ENCODE results near the gene SLC25A39. TPM values are rescaled to one million over a fixed set of nuclear protein-coding genes. Genes with fewer than 3 reads are reported as not detected.

The SLC25A39 gene
- total RNA-seq, 1 donor from 2014 or later: 172 TPM

- Mint-ChIP-seq H3K36me3 (ENCODE audit: low read depth) (peaks cover 25% of the 10 kb centered on the region), H3K27ac (no peak overlapping the region), H3K4me1 (peaks cover 13% of the 10 kb centered on the region), H3K4me3 (no peak overlapping the region), H3K9me3 (no peaks in the 10 kb centered on the region), H3K27me3 (peaks cover 33% of the 10 kb centered on the region)
- no peak for DNase-seq
- intact Hi-C loops (cut with micrococcal nuclease): no loop called here
These were observed 6.3 kb downstream of the SLC25A39 start for GRCh38 chr17:44318077-44318892.

GRCh38 chr17:44317545-44317944 lies 7.1 kb downstream of the SLC25A39 start:
- H3K27me3 Mint-ChIP-seq: peaks cover 37% of the 10 kb centered on the region
- H3K4me1 Mint-ChIP-seq: peaks cover 10% of the 10 kb centered on the region
- H3K27ac Mint-ChIP-seq: no peak overlapping the region
- H3K4me3 Mint-ChIP-seq: no peak overlapping the region
- H3K9me3 Mint-ChIP-seq: no peaks in the 10 kb centered on the region
- H3K36me3 Mint-ChIP-seq (ENCODE audit: low read depth): peaks cover 25% of the 10 kb centered on the region
- intact Hi-C loops (cut with micrococcal nuclease): no loop called here
- DNase-seq: no peak

GRCh38 chr17:44315760-44316731 lies 8.6 kb downstream of the SLC25A39 start:
- H3K27me3 Mint-ChIP-seq: peaks cover 41% of the 10 kb centered on the region
- intact Hi-C loops (cut with micrococcal nuclease): no loop called here
- DNase-seq: peak; percentile 62
- peaks cover 10% of the 10 kb centered on the region for H3K4me1 Mint-ChIP-seq
- peaks cover 15% of the 10 kb centered on the region for H3K36me3 Mint-ChIP-seq (ENCODE audit: low read depth)
- peak overlapping the region; percentile 81 for H3K4me3 Mint-ChIP-seq
- H3K27ac Mint-ChIP-seq: no peak overlapping the region
- no peaks in the 10 kb centered on the region for H3K9me3 Mint-ChIP-seq

DNA sequence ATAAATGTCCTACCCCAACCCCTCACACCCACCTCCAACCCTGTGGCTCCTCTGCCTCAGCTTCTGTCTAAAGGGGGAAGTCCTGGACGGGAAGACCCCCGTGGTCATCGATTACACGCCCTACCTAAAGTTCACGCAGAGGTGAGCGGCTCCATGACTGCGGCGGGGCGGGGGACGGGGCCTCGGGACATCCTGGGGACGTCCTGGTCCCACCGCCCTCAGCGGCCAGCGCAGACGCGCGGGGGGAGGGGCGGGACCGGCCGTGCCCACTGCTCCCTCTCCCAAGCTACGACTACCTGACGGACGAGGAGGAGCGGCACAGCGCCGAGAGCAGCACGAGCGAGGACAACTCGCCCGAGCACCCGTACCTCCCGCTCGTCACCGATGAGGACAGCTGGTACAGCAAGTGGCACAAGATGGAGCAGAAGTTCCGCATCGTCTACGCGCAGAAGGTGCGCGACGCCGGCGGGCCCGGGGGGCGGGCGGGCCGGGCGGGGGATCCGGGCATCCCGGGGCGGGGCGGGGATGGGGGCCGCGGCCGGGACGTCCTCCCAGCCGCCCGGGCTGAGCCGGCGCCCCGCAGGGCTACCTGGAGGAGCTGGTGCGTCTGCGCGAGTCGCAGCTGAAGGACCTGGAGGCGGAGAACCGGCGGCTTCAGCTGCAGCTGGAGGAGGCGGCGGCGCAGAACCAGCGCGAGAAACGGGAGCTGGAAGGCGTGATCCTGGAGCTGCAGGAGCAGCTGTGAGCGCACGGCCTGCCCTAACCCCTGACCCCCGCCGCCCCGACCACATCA lies 9.6 kb downstream of the SLC25A39 start:
- intact Hi-C loops (cut with micrococcal nuclease): no loop called here
- peaks cover 10% of the 10 kb centered on the region for H3K4me1 Mint-ChIP-seq
- peak overlapping the region; percentile 81 for H3K4me3 Mint-ChIP-seq
- H3K27me3 Mint-ChIP-seq: peaks cover 43% of the 10 kb centered on the region
- H3K27ac Mint-ChIP-seq: no peak overlapping the region
- peaks cover 14% of the 10 kb centered on the region for H3K36me3 Mint-ChIP-seq (ENCODE audit: low read depth)
- DNase-seq: peak; percentile 85
- no peaks in the 10 kb centered on the region for H3K9me3 Mint-ChIP-seq

GRCh38 chr17:44314524-44314868 lies 10.1 kb downstream of the SLC25A39 start:
- peak overlapping the region; percentile 23 for H3K4me3 Mint-ChIP-seq
- no peak for DNase-seq
- intact Hi-C loops (cut with micrococcal nuclease): no loop called here
- peaks cover 12% of the 10 kb centered on the region for H3K36me3 Mint-ChIP-seq (ENCODE audit: low read depth)
- H3K4me1 Mint-ChIP-seq: peaks cover 10% of the 10 kb centered on the region
- no peaks in the 10 kb centered on the region for H3K9me3 Mint-ChIP-seq
- no peak overlapping the region for H3K27ac Mint-ChIP-seq
- peaks cover 47% of the 10 kb centered on the region for H3K27me3 Mint-ChIP-seq

DNA sequence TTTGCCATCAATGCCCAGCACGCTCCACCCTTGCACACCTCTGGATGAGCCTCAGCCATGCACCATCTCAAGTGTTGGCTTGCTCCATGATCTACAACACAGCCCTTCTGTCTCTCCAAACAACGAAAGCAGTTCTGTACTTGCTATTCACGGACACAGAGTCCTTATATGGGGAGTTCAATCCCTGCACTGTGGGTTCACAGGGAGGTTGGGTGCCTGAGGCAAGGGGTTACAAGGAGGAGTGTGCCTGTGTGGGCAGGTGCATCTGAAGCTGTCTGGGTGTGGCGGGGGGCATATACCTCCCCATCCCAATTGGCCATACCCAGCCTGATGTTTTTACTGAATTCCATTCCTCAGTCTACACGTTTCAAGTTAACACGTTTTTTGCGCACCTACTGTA lies 10.6 kb downstream of the SLC25A39 start:
- Mint-ChIP-seq H3K9me3 (no peaks in the 10 kb centered on the region), H3K27ac (no peak overlapping the region), H3K27me3 (peaks cover 48% of the 10 kb centered on the region), H3K4me1 (peaks cover 10% of the 10 kb centered on the region), H3K36me3 (ENCODE audit: low read depth) (peaks cover 8% of the 10 kb centered on the region), H3K4me3 (peak overlapping the region; percentile 23)
- DNase-seq: no peak
- intact Hi-C loops (cut with micrococcal nuclease): no loop called here

DNA sequence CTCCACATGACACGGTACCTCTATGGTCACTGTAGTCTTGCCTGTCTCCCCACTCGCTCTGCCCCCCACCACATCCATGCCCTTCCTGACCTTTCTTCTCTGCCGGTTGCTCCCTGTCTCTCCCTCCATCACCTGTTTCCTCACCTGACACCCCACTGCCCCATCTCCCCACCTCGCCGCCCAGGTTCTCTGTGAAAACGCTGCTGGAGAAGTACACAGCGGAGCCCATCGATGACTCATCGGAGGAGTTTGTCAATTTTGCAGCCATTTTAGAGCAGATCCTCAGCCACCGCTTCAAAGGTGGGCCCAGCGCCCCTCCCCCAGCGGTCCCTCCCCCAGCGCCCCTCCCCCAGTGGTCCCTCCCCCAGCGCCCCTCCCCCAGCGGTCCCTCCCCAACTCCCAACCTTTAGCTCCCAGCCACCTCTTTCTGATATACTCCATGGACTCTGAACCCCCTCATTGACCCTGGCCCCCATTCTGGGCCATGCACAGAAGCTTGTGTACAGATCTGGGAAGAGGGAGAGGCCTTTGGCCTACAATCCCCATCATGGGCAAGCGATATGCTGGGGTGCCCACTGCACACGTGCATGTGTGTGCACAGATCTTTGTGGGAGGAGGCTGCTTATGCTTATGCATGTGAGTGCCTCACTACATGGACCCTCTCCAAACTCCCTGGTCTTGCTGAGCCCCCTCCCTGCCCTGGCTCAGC lies 12.1 kb downstream of the SLC25A39 start:
- peaks cover 3% of the 10 kb centered on the region for H3K36me3 Mint-ChIP-seq (ENCODE audit: low read depth)
- no peak overlapping the region for H3K27ac Mint-ChIP-seq
- H3K9me3 Mint-ChIP-seq: no peaks in the 10 kb centered on the region
- H3K4me1 Mint-ChIP-seq: peaks cover 10% of the 10 kb centered on the region
- no peak overlapping the region for H3K4me3 Mint-ChIP-seq
- H3K27me3 Mint-ChIP-seq: peaks cover 49% of the 10 kb centered on the region
- intact Hi-C loops (cut with micrococcal nuclease): no loop called here
- no peak for DNase-seq

GRCh38 chr17:44311562-44312181 lies 13.0 kb downstream of the SLC25A39 start:
- Mint-ChIP-seq H3K4me1 (peaks cover 13% of the 10 kb centered on the region), H3K9me3 (no peaks in the 10 kb centered on the region), H3K27ac (no peak overlapping the region), H3K36me3 (ENCODE audit: low read depth) (no peaks in the 10 kb centered on the region), H3K27me3 (peaks cover 49% of the 10 kb centered on the region), H3K4me3 (no peak overlapping the region)
- no peak for DNase-seq
- intact Hi-C loops (cut with micrococcal nuclease): no loop called here

DNA sequence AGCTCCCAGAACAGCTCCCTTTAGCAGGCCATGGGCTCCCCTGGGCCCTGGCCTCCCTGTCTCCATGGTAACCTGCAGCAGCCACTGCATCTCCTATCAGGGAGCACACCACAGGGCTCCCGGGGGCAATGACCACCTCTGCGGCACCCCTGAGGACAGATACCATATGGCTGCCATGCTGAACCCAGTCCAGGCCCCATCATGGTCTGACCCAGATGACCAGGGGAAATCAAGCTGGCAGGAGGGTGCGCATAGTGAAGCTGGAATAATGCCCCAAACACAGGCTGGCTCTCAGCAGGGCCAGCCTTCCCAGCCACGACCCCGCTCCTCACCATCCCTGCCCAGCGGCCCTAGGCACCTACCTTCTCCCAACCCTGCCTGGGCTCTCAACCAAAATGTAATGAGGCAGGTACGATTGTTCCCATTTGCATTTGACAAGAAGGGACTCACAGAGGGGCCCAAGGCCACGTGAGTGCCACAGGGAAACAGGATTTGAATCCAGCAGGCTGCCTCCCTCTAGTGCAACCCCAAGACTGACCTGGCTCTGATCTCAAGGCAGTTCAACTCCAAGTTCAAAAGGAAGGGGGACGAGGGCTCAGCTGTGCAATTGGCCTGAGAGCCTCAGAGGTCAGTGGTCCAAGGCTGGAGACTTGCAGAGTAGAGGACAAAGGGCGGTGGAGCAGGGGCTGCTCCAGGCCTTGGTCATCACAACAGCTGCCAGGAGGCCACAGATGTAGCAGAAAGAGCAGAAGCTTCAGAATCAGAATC lies 13.8 kb downstream of the SLC25A39 start:
- peaks cover 7% of the 10 kb centered on the region for H3K4me1 Mint-ChIP-seq

GRCh38 chr17:44310188-44310587 lies 14.4 kb downstream of the SLC25A39 start:
- peaks cover 44% of the 10 kb centered on the region for H3K27me3 Mint-ChIP-seq
- DNase-seq: no peak
- intact Hi-C loops (cut with micrococcal nuclease): no loop called here
- H3K4me1 Mint-ChIP-seq: peaks cover 3% of the 10 kb centered on the region
- H3K4me3 Mint-ChIP-seq: peak overlapping the region; percentile 41
- H3K27ac Mint-ChIP-seq: no peak overlapping the region
- no peaks in the 10 kb centered on the region for H3K9me3 Mint-ChIP-seq
- H3K36me3 Mint-ChIP-seq (ENCODE audit: low read depth): no peaks in the 10 kb centered on the region

More for the DNA sequence above, 13.8 kb downstream of the SLC25A39 start:
- no peak overlapping the region for H3K4me3 Mint-ChIP-seq
- no peak for DNase-seq
- H3K36me3 Mint-ChIP-seq (ENCODE audit: low read depth): no peaks in the 10 kb centered on the region
- H3K27me3 Mint-ChIP-seq: peaks cover 49% of the 10 kb centered on the region
- H3K27ac Mint-ChIP-seq: no peak overlapping the region
- intact Hi-C loops (cut with micrococcal nuclease): no loop called here
- no peaks in the 10 kb centered on the region for H3K9me3 Mint-ChIP-seq

DNA sequence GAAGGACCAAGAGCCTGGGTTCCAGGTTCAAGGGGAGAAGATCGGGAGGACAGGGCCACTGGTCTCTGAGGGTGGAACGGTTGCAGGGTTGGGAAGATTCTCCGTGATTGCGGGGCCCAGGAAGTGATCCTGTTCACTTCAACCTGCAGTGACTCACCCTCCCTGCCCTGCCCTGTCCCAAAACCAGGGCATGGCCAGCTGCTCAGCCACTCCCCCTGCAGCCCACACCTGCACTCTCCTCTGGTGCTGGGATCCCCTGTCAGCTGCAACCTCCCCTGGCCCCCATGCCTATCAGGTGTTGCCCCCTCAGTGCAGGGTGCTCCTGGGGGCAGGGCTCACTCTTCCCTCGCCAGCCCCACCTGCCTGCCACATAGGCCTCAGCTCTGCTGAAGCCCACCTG lies 15.2 kb downstream of the SLC25A39 start:
- Mint-ChIP-seq H3K36me3 (ENCODE audit: low read depth) (no peaks in the 10 kb centered on the region), H3K27me3 (peaks cover 46% of the 10 kb centered on the region), H3K27ac (no peak overlapping the region), H3K9me3 (no peaks in the 10 kb centered on the region), H3K4me1 (peaks cover 3% of the 10 kb centered on the region), H3K4me3 (peak overlapping the region; percentile 41)
- DNase-seq: no peak
- intact Hi-C loops (cut with micrococcal nuclease): loop anchor here (2.0 kb wide), 1 partner anchor 15 kb away; the partner anchor contains the start of gene SLC25A39

DNA sequence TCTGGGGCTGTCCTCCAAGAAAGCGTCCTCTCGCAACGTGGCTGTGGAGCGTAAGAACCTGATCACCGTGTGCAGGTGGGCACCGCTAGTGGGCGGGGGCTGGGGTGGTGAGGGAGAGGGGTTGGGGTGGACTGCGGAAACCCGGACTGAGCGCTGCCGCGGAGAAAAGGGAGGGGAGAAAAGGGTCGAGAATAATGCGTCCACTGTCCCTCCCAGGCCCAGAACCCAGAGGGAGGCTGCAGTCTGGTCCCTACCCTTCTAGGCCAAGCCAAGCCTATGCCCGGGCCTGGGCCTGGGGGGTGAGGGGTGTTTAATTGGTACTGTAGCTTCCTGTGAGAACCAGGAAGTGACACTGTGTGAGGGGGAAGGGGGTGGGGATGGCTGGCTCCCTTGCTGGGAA lies 15.8 kb downstream of the SLC25A39 start:
- Mint-ChIP-seq H3K36me3 (ENCODE audit: low read depth) (no peaks in the 10 kb centered on the region), H3K9me3 (no peaks in the 10 kb centered on the region), H3K4me3 (peak overlapping the region; percentile 29), H3K27me3 (peaks cover 41% of the 10 kb centered on the region), H3K27ac (no peak overlapping the region), H3K4me1 (peaks cover 3% of the 10 kb centered on the region)
- peak; percentile 62 for DNase-seq
- intact Hi-C loops (cut with micrococcal nuclease): loop anchor here (2.0 kb wide), 1 partner anchor 16 kb away; the partner anchor contains the start of gene SLC25A39
